ENCODE measurements around the gene CMKLR1. TPM values are rescaled to one million over a fixed set of nuclear protein-coding genes. Genes with fewer than 3 reads are reported as not detected.

CMKLR1 gene
- total and polyA plus RNA-seq, 2 donors (not counting 3 experiments of a cell fraction or from before 2014, with no cell fraction given), result 0.61 TPM; not detected in 1

GRCh38 chr12:108240027-108240785 is 98.9 kb downstream of the CMKLR1 start:
- H3K36me3 ChIP-seq (ENCODE audit: control insufficient read depth in 2 of 2, extremely low read depth in 1 of 2, insufficient read depth in 2 of 2, low read length in 2 of 2), result no peaks in the 10 kb centered on the region
- POLR2A ChIA-PET, result no interaction called here
- TF ChIP-seq POLR2AphosphoS5 (IDR thresholded peaks at IDR 0.05; ENCODE audit: insufficient read depth, low read depth, low read length) (no peak), GATA2 (IDR thresholded peaks at IDR 0.05; ENCODE audit: insufficient read depth, insufficient read length, low read depth, low read length) (no peak), EZH2 (IDR thresholded peaks at IDR 0.05; ENCODE audit: borderline replicate concordance, low read depth, low read length, severe bottlenecking) (no peak), MYC (IDR thresholded peaks at IDR 0.05; ENCODE audit: low read depth, low read length) (no peak), POLR2A (IDR thresholded peaks at IDR 0.05; ENCODE audit: low read depth, low read length) (no peak), MAX (IDR thresholded peaks at IDR 0.05; ENCODE audit: insufficient read depth, insufficient read length) (no peak), FOS (IDR thresholded peaks at IDR 0.05; ENCODE audit: borderline replicate concordance, insufficient read depth, low read length) (no peak)

GRCh38 chr12:108239378-108239777 is 99.7 kb downstream of the CMKLR1 start:
- H3K9me1 ChIP-seq (replicated peaks; ENCODE audit: control insufficient read depth, extremely low read depth, insufficient read depth, low read length), result no peaks in the 10 kb centered on the region
- no peak for DNase-seq (ENCODE audit: low read depth, low spot score)
- H3K27ac ChIP-seq (ENCODE audit: insufficient read depth, low read depth, low read length), result no peak overlapping the region
- no peaks in the 10 kb centered on the region for H3K36me3 ChIP-seq (ENCODE audit: control insufficient read depth in 2 of 2, extremely low read depth in 1 of 2, insufficient read depth in 2 of 2, low read length in 2 of 2)
- no peak overlapping the region for H2AFZ ChIP-seq (ENCODE audit: low read depth, low read length)
- H4K20me1 ChIP-seq (replicated peaks; ENCODE audit: control insufficient read depth, extremely low read depth, insufficient read depth, low read length), result no peaks in the 10 kb centered on the region
- no peak overlapping the region for H3K4me3 ChIP-seq (replicated peaks in 1 of 3; ENCODE audit: insufficient read depth in 1 of 3, low read depth in 1 of 3, low read length in 3 of 3)
- no peak for FAIRE-seq
- ChIA-PET POLR2A (no interaction called here), CTCF (interaction anchor here (0.9 kb wide), 1 partner anchor 218 kb away, joined by 3 read pairs; no protein-coding TSS in a partner anchor)
- H3K9me3 ChIP-seq (replicated peaks; ENCODE audit: control insufficient read depth, insufficient read depth, low read length), result no peaks in the 10 kb centered on the region
- intact Hi-C loops (cut with micrococcal nuclease) (no loop called here), dilution Hi-C loops (cut with MboI; ENCODE audit: extremely low pct_ligation_motif_present, low sequenced_read_pairs) (no loop called here)
- BruUV-seq (replicated peaks), result no TSS peak
- H3K9ac ChIP-seq (replicated peaks; ENCODE audit: extremely low read depth, insufficient read depth, low read length), result no peak overlapping the region
- TF ChIP-seq MYC (IDR thresholded peaks at IDR 0.05; ENCODE audit: low read depth, low read length) (no peak), MAX (IDR thresholded peaks at IDR 0.05; ENCODE audit: insufficient read depth, insufficient read length) (no peak), GATA2 (IDR thresholded peaks at IDR 0.05; ENCODE audit: insufficient read depth, insufficient read length, low read depth, low read length) (no peak)
- no peaks in the 10 kb centered on the region for H3K4me1 ChIP-seq (ENCODE audit: control insufficient read depth, extremely low read depth, insufficient read depth, low read length)
- no peaks in the 10 kb centered on the region for H3K27me3 ChIP-seq (ENCODE audit: control insufficient read depth in 2 of 2, insufficient read depth in 2 of 2, low read length in 2 of 2)
- H3K4me2 ChIP-seq (ENCODE audit: insufficient read depth, low read length), result no peak overlapping the region
- no peaks in the 10 kb centered on the region for H3K79me2 ChIP-seq (ENCODE audit: control insufficient read depth, insufficient read depth, low read length)

More at GRCh38 chr12:108240027-108240785, 98.9 kb downstream of the CMKLR1 start:
- H3K9ac ChIP-seq (replicated peaks; ENCODE audit: extremely low read depth, insufficient read depth, low read length), result no peak overlapping the region
- H3K27me3 ChIP-seq (ENCODE audit: control insufficient read depth in 2 of 2, insufficient read depth in 2 of 2, low read length in 2 of 2), result no peaks in the 10 kb centered on the region
- intact Hi-C loops (cut with micrococcal nuclease) (no loop called here), dilution Hi-C loops (cut with MboI; ENCODE audit: extremely low pct_ligation_motif_present, low sequenced_read_pairs) (no loop called here)
- no TSS peak for BruUV-seq (replicated peaks)
- H3K4me2 ChIP-seq (ENCODE audit: insufficient read depth, low read length), result no peak overlapping the region
- no peaks in the 10 kb centered on the region for H3K9me3 ChIP-seq (replicated peaks; ENCODE audit: control insufficient read depth, insufficient read depth, low read length)
- no peaks in the 10 kb centered on the region for H4K20me1 ChIP-seq (replicated peaks; ENCODE audit: control insufficient read depth, extremely low read depth, insufficient read depth, low read length)
- no peaks in the 10 kb centered on the region for H3K79me2 ChIP-seq (ENCODE audit: control insufficient read depth, insufficient read depth, low read length)
- H3K4me3 ChIP-seq (replicated peaks in 1 of 3; ENCODE audit: insufficient read depth in 1 of 3, low read depth in 1 of 3, low read length in 3 of 3), result no peak overlapping the region
- CTCF ChIA-PET, result interaction anchor here (0.9 kb wide), 1 partner anchor 217 kb away, joined by 3 read pairs; no protein-coding TSS in a partner anchor
- H3K4me1 ChIP-seq (ENCODE audit: control insufficient read depth, extremely low read depth, insufficient read depth, low read length), result no peaks in the 10 kb centered on the region
- H3K9me1 ChIP-seq (replicated peaks; ENCODE audit: control insufficient read depth, extremely low read depth, insufficient read depth, low read length), result no peaks in the 10 kb centered on the region
- H3K27ac ChIP-seq (ENCODE audit: insufficient read depth, low read depth, low read length), result no peak overlapping the region
- no peak for DNase-seq (ENCODE audit: low read depth, low spot score)
- no peak for FAIRE-seq
- no peak overlapping the region for H2AFZ ChIP-seq (ENCODE audit: low read depth, low read length)
